IMR-90 (cell line): ENCODE results near the gene SNX14. TPM values are rescaled to one million over a fixed set of nuclear protein-coding genes. Genes with fewer than 3 reads are reported as not detected.

Experiments
- ATAC-seq: fragments of 200-7000 bp; cut with Tn5 transposase; 2 replicates; pipeline ENCODE4 v1.9.1; 2020; ENCODE audit warnings: low read depth, mild to moderate bottlenecking, moderate library complexity
- BruUV-seq: library from RNA; stranded (reverse); fragments of 400-500 nt; replicated peaks from 2 replicates; lab custom pipeline; 2021; lab: Mats Ljungman, UMichigan
- CTCF ChIA-PET: fragments of 300-600 bp; formaldehyde crosslinking; extraction: SDS; loops from one replicate; lab custom pipeline; 2021; ENCODE audit warnings: antibody characterized with exemption; lab: Yijun Ruan, JAX
- POLR2A ChIA-PET: fragments of 300-600 bp; sonication (Branson Sonifier 250); formaldehyde crosslinking; loops from one replicate; lab custom pipeline; 2022; ENCODE audit warnings: antibody characterized with exemption; ENCODE audit not compliant: unreplicated experiment; lab: Charles Lee
- DNase-seq: peaks from one replicate; pipeline ENCODE4 v3.0.0; 2013
- H2AFZ ChIP-seq: replicated peaks from 2 replicates; pipeline ENCODE3; 2013; ENCODE audit warnings: low read length, mild to moderate bottlenecking; ENCODE audit not compliant: poor library complexity
- H2AK5ac ChIP-seq: 2 replicates; pipeline ENCODE4 v1.6.1; 2013; ENCODE audit warnings: low read depth, low read length, inconsistent platforms
- H2AK9ac ChIP-seq: replicated peaks from 2 replicates; pipeline ENCODE3; 2013; ENCODE audit warnings: mild to moderate bottlenecking, low read depth, low read length, moderate library complexity; ENCODE audit not compliant: poor library complexity
- H2BK120ac ChIP-seq: 2 replicates; pipeline ENCODE4 v1.6.1; 2013; ENCODE audit warnings: low read depth, low read length, inconsistent platforms
- H2BK15ac ChIP-seq: 3 replicates; pipeline ENCODE4 v1.6.1; 2013; ENCODE audit warnings: low read depth, low read length, inconsistent platforms
- H2BK20ac ChIP-seq: 2 replicates; pipeline ENCODE4 v1.6.1; 2013; ENCODE audit warnings: low read depth, mild to moderate bottlenecking, inconsistent platforms, low read length, moderate library complexity
- H2BK5ac ChIP-seq: 2 replicates; pipeline ENCODE4 v1.6.1; 2013; ENCODE audit warnings: mild to moderate bottlenecking, low read depth, low read length, inconsistent platforms; ENCODE audit not compliant: poor library complexity, severe bottlenecking
- H3K14ac ChIP-seq: replicated peaks from 2 replicates; pipeline ENCODE4 v1.6.1; 2013; ENCODE audit warnings: low read depth, low read length, inconsistent platforms
- H3K18ac ChIP-seq: 2 replicates; pipeline ENCODE4 v1.6.1; 2013; ENCODE audit warnings: low read depth, low read length, control low read depth
- H3K23ac ChIP-seq: 2 replicates; pipeline ENCODE4 v1.6.1; 2013; ENCODE audit warnings: low read depth, low read length, inconsistent platforms
- H3K27ac ChIP-seq: 2 replicates; pipeline ENCODE4 v1.5.1; 2013; ENCODE audit warnings: mild to moderate bottlenecking, control low read depth, low read length; ENCODE audit not compliant: insufficient read depth
- H3K27me3 ChIP-seq: 2 replicates; pipeline ENCODE4 v1.6.1; 2013; ENCODE audit warnings: low read length; ENCODE audit not compliant: control insufficient read depth, insufficient read depth
- H3K36me3 ChIP-seq: 2 replicates; pipeline ENCODE4 v1.6.1; 2013; ENCODE audit warnings: low read length, mixed read lengths; ENCODE audit not compliant: control insufficient read depth, insufficient read depth
- H3K4ac ChIP-seq: 2 replicates; pipeline ENCODE4 v1.6.1; 2013; ENCODE audit warnings: low read depth, low read length, inconsistent platforms
- H3K4me1 ChIP-seq: 2 replicates; pipeline ENCODE4 v1.6.1; 2013; ENCODE audit warnings: low read length, mixed read lengths; ENCODE audit not compliant: control insufficient read depth, insufficient read depth
- H3K4me2 ChIP-seq: 2 replicates; pipeline ENCODE4 v1.6.1; 2013; ENCODE audit warnings: low read depth, mild to moderate bottlenecking, control low read depth, low read length, moderate library complexity
- H3K4me3 ChIP-seq: 2 replicates; pipeline ENCODE4 v1.5.1; 2013; ENCODE audit warnings: low read depth, mild to moderate bottlenecking, control low read depth, low read length, moderate library complexity; ENCODE audit not compliant: insufficient read depth
- H3K56ac ChIP-seq: 2 replicates; pipeline ENCODE4 v1.6.1; 2013; ENCODE audit warnings: low read length, inconsistent platforms; ENCODE audit not compliant: insufficient read depth; ENCODE audit errors: extremely low read depth
- H3K79me1 ChIP-seq, 2 experiments: 2 replicates each; pipeline ENCODE4 v1.6.1; 2013; ENCODE audit warnings: low read length in 2 of 2, inconsistent platforms in 1 of 2, low read depth in 1 of 2
- H3K9ac ChIP-seq: 2 replicates; pipeline ENCODE4 v1.6.1; 2013; ENCODE audit warnings: low read depth, low read length, control low read depth
- H3K9me1 ChIP-seq: 2 replicates; pipeline ENCODE4 v1.6.1; 2013; ENCODE audit warnings: low read length, inconsistent platforms; ENCODE audit not compliant: insufficient read depth
- H3K9me3 ChIP-seq: 2 replicates; pipeline ENCODE4 v1.6.1; 2013; ENCODE audit warnings: low read length; ENCODE audit not compliant: control insufficient read depth, insufficient read depth
- H4K20me1 ChIP-seq: 2 replicates; pipeline ENCODE4 v1.6.1; 2013; ENCODE audit warnings: low read length, inconsistent platforms; ENCODE audit not compliant: insufficient read depth
- H4K5ac ChIP-seq: 2 replicates; pipeline ENCODE4 v1.6.1; 2013; ENCODE audit warnings: mild to moderate bottlenecking, low read depth, low read length, control low read depth
- H4K8ac ChIP-seq, 2 experiments: 2 replicates each; pipeline ENCODE4 v1.6.1; 2013; ENCODE audit warnings: low read depth in 2 of 2, low read length in 2 of 2, control low read depth in 1 of 2, inconsistent platforms in 1 of 2
- H4K91ac ChIP-seq: 2 replicates; pipeline ENCODE4 v1.6.1; 2013; ENCODE audit warnings: low read depth, low read length, inconsistent platforms; ENCODE audit not compliant: insufficient read depth
- BHLHE40 ChIP-seq: fragments of 150-350 bp; IDR thresholded peaks from 2 replicates; pipeline ENCODE4 v1.6.1; 2016; ENCODE audit warnings: mild to moderate bottlenecking, low read depth, low read length
- CEBPB ChIP-seq: IDR thresholded peaks from 2 replicates; pipeline ENCODE4 v1.6.1; 2012; ENCODE audit warnings: low read depth, low read length, improper control_type of control experiment
- CHD1 ChIP-seq: IDR thresholded peaks from 2 replicates; pipeline ENCODE4 v1.6.1; 2012; ENCODE audit warnings: low read depth, low read length, improper control_type of control experiment
- FOS ChIP-seq: fragments of 150-350 bp; IDR thresholded peaks from 2 replicates; pipeline ENCODE4 v1.6.1; 2016; ENCODE audit warnings: low read depth, low read length
- MAFK ChIP-seq: IDR thresholded peaks from 2 replicates; pipeline ENCODE4 v1.6.1; 2012; ENCODE audit warnings: low read depth, low read length, improper control_type of control experiment
- MAZ ChIP-seq: IDR thresholded peaks from 2 replicates; pipeline ENCODE4 v1.6.1; 2012; ENCODE audit warnings: low read depth, mild to moderate bottlenecking, low read length, improper control_type of control experiment, moderate library complexity, borderline replicate concordance
- MXI1 ChIP-seq: IDR thresholded peaks from 2 replicates; pipeline ENCODE4 v1.6.1; 2012; ENCODE audit warnings: low read depth, mild to moderate bottlenecking, low read length, moderate library complexity, borderline replicate concordance
- NFE2L2 ChIP-seq: fragments of 150-350 bp; IDR thresholded peaks from 2 replicates; pipeline ENCODE4 v1.6.1; 2016; ENCODE audit warnings: low read depth, mild to moderate bottlenecking, low read length
- POLR2A ChIP-seq: IDR thresholded peaks from 2 replicates; pipeline ENCODE4 v1.6.1; 2012; ENCODE audit warnings: mild to moderate bottlenecking, low read depth, low read length
- RAD21 ChIP-seq: IDR thresholded peaks from 2 replicates; pipeline ENCODE4 v1.6.1; 2012; ENCODE audit warnings: low read length, improper control_type of control experiment
- RFX5 ChIP-seq: IDR thresholded peaks from 2 replicates; pipeline ENCODE4 v1.8.0; 2012; ENCODE audit warnings: low read depth, mild to moderate bottlenecking, low read length, moderate library complexity
- SMC3 ChIP-seq: fragments of 150-350 bp; IDR thresholded peaks from 2 replicates; pipeline ENCODE4 v1.6.1; 2016; ENCODE audit warnings: low read depth, mild to moderate bottlenecking, antibody characterized with exemption, low read length, moderate library complexity
- WGBS, 2 experiments: methylation state at CpG; one replicate each; pipeline versions ENCODE4 v1.1.5 to v1.1.7; 2013; ENCODE audit warnings: missing lambda C conversion rate in 2 of 2; ENCODE audit not compliant: insufficient read length in 1 of 2; ENCODE audit errors: extremely low coverage in 2 of 2; 5-methylcytosine and 5-hydroxymethylcytosine counted together
- dilution Hi-C: fragments of 300-500 bp; cut with HindIII; formaldehyde crosslinking; loops from one replicate; pipeline ENCODE4 v1.14.3; 2018; ENCODE audit warnings: low sequenced_read_pairs; ENCODE audit not compliant: unreplicated experiment
- in situ Hi-C: fragments of 300-500 bp; cut with MboI; formaldehyde crosslinking; loops from 3 replicates; pipeline ENCODE4 v1.14.3; 2019; ENCODE audit warnings: low sequenced_read_pairs, inconsistent platforms, mixed read lengths
- intact Hi-C: fragments of 100-400 bp; cut with micrococcal nuclease; formaldehyde crosslinking; loops from 2 replicates; pipeline ENCODE4 v1.10.0; 2022
- polyA plus RNA-seq, 3 experiments: library from polyadenylated mRNA; depleted of rRNA; stranded (reverse); fragments of >200 nt; gene quantifications; 2 replicates each; pipeline ENCODE4 v1.2.3, GENCODE V29; 2012; ENCODE audit warnings: low replicate concordance in 1 of 3
- total RNA-seq: library from RNA; depleted of rRNA; stranded (reverse); fragments of >200 nt; gene quantifications from 2 replicates; pipeline ENCODE4 v1.2.3, GENCODE V29; 2012
- TF ChIP-seq, protein P1 (sequence below): fragments of 150-350 bp; IDR thresholded peaks from 2 replicates; pipeline ENCODE4 v1.6.1; 2017; ENCODE audit warnings: mild to moderate bottlenecking, antibody characterized with exemption, low read length, low read depth
- TF ChIP-seq, protein P2 (sequence below): conservative IDR thresholded peaks from 2 replicates; pipeline ENCODE4 v1.5.1; 2012; ENCODE audit warnings: mild to moderate bottlenecking, low read depth, low read length, improper control_type of control experiment

The SNX14 gene
- total and polyA plus RNA-seq, 2 of the 4 experiments (the other 2 are of a cell fraction) = 39.9 to 61.8 TPM

DNA sequence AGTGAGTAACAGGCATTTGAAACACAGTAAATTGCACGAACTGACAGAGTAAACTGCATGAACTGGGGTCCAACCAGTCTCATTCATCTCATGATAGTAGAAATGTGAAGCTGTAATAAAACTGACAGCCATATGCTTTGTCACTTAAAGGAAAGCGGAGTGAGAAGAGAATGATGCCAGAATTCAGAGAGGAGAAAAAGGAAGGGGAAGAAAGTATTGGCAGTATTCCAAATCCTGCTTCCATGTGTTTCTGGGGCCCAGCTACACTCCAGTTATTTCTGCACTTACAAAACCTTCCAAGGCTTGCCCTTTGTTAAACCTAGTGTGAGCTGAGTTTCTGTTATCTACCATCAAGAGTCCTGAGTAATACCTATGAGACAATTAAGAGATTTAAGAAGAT, 17.2 kb downstream of the SNX14 start:
- no peak overlapping the region for H2AK9ac ChIP-seq
- peak overlapping the region; percentile 62; the same call in 1 of the 2 replicates for H4K5ac ChIP-seq
- H3K23ac ChIP-seq = peak overlapping the region; percentile 83; the same call in 1 of the 2 replicates
- dilution Hi-C loops = no loop called here
- no peak overlapping the region for H4K8ac ChIP-seq
- H3K27me3 ChIP-seq = no peaks in the 10 kb centered on the region
- no peak overlapping the region for H2BK15ac ChIP-seq
- peaks cover 49% of the 10 kb centered on the region for H4K20me1 ChIP-seq
- BruUV-seq = no TSS peak
- peaks cover 16% of the 10 kb centered on the region for H3K4me1 ChIP-seq
- CTCF ChIA-PET = no interaction called here
- no peak overlapping the region for H4K91ac ChIP-seq
- peak overlapping the region; percentile 53; the same call in 1 of the 2 replicates for H3K4ac ChIP-seq
- peak overlapping the region; percentile 80 for H3K14ac ChIP-seq
- H2BK20ac ChIP-seq = no peak overlapping the region
- no peak overlapping the region for H3K9ac ChIP-seq
- H3K27ac ChIP-seq = no peak overlapping the region
- DNase-seq (no peak), ATAC-seq (no peak)
- in situ Hi-C loops = no loop called here
- H3K18ac ChIP-seq = no peak overlapping the region
- peak overlapping the region; percentile 77; the same call in 1 of the 2 replicates for H2AK5ac ChIP-seq
- H3K36me3 ChIP-seq = no peaks in the 10 kb centered on the region; the same call in 1 of the 2 replicates
- no peak overlapping the region for H3K56ac ChIP-seq
- no peak overlapping the region for H2AFZ ChIP-seq
- H2BK120ac ChIP-seq = no peak overlapping the region
- H3K9me3 ChIP-seq = no peaks in the 10 kb centered on the region
- TF ChIP-seq RAD21 (no peak), POLR2A (no peak), MAZ (no peak), CHD1 (no peak), MXI1 (no peak), BHLHE40 (no peak), CEBPB (no peak), MAFK (no peak), FOS (no peak), SMC3 (no peak), NFE2L2 (no peak), RFX5 (no peak)
- TF ChIP-seq, protein P1, sequence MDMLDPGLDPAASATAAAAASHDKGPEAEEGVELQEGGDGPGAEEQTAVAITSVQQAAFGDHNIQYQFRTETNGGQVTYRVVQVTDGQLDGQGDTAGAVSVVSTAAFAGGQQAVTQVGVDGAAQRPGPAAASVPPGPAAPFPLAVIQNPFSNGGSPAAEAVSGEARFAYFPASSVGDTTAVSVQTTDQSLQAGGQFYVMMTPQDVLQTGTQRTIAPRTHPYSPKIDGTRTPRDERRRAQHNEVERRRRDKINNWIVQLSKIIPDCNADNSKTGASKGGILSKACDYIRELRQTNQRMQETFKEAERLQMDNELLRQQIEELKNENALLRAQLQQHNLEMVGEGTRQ = no peak
- TF ChIP-seq, protein P2, sequence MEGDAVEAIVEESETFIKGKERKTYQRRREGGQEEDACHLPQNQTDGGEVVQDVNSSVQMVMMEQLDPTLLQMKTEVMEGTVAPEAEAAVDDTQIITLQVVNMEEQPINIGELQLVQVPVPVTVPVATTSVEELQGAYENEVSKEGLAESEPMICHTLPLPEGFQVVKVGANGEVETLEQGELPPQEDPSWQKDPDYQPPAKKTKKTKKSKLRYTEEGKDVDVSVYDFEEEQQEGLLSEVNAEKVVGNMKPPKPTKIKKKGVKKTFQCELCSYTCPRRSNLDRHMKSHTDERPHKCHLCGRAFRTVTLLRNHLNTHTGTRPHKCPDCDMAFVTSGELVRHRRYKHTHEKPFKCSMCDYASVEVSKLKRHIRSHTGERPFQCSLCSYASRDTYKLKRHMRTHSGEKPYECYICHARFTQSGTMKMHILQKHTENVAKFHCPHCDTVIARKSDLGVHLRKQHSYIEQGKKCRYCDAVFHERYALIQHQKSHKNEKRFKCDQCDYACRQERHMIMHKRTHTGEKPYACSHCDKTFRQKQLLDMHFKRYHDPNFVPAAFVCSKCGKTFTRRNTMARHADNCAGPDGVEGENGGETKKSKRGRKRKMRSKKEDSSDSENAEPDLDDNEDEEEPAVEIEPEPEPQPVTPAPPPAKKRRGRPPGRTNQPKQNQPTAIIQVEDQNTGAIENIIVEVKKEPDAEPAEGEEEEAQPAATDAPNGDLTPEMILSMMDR = no peak
- H2BK5ac ChIP-seq = no peak overlapping the region
- POLR2A ChIA-PET = no interaction called here
- intact Hi-C loops = loop anchor here (5.0 kb wide), 1 partner anchor 34 kb away; no protein-coding TSS in a partner anchor
- peaks cover 43 to 77% of the 10 kb centered on the region in 2 experiments for H3K79me1 ChIP-seq
- peaks cover 13% of the 10 kb centered on the region for H3K9me1 ChIP-seq
- H3K4me2 ChIP-seq = no peak overlapping the region
- no CpG with 5 or more reads among the region's 2 CpGs for WGBS, 2 experiments
- no peak overlapping the region for H3K4me3 ChIP-seq
